LNCaP clone FGC (cell line): Measurements from ENCODE around the gene TCAP.

Experiments
- DNase-seq: peaks from one replicate; pipeline ENCODE4 v3.0.0-alpha.2; 2011; ENCODE audit warnings: low read depth
- H3K4me3 ChIP-seq: 2 replicates; pipeline ENCODE4 v1.5.1; 2011; ENCODE audit warnings: mild to moderate bottlenecking, low read depth, low read length, control low read depth
- CTCF ChIP-seq: IDR thresholded peaks from 2 replicates; pipeline ENCODE4 v1.5.1; 2012; ENCODE audit warnings: mild to moderate bottlenecking; ENCODE audit not compliant: control insufficient read depth, insufficient read depth; ENCODE audit errors: extremely low read depth

TCAP gene

DNA sequence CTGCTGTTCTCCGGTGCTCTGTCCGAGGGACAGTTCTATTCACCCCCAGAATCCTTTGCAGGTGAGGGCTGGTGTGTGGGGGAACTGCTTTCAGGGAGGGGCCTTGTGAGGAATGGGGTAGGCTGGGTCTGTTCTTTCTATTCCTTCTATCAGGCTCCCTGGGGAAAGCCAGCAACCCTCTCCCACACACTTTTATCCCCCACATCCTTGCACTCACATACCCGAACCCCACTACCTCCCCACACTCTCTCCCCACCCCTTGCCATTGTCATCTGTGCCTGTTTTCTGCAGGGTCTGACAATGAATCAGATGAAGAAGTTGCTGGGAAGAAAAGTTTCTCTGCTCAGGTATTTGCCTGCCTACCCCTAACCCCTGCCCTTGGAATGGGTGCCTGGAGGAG, 6.4 kb upstream of the TCAP start:
- H3K4me3 ChIP-seq = no peak overlapping the region
- no peak for DNase-seq
- no peak for TF ChIP-seq CTCF

GRCh38 chr17:39659279-39660010, 5.7 kb upstream of the TCAP start:
- no peak overlapping the region for H3K4me3 ChIP-seq
- no peak for DNase-seq
- TF ChIP-seq CTCF = no peak

GRCh38 chr17:39660011-39660360, 5.2 kb upstream of the TCAP start:
- DNase-seq = no peak
- TF ChIP-seq CTCF = no peak
- no peak overlapping the region for H3K4me3 ChIP-seq

- H3K4me3 ChIP-seq = no peak overlapping the region
- DNase-seq = no peak
- no peak for TF ChIP-seq CTCF
These were observed 4.5 kb upstream of the TCAP start for GRCh38 chr17:39660397-39661385.

- TF ChIP-seq CTCF = no peak
- no peak for DNase-seq
- no peak overlapping the region for H3K4me3 ChIP-seq
These were observed 3.2 kb upstream of the TCAP start for GRCh38 chr17:39661744-39662541.

DNA sequence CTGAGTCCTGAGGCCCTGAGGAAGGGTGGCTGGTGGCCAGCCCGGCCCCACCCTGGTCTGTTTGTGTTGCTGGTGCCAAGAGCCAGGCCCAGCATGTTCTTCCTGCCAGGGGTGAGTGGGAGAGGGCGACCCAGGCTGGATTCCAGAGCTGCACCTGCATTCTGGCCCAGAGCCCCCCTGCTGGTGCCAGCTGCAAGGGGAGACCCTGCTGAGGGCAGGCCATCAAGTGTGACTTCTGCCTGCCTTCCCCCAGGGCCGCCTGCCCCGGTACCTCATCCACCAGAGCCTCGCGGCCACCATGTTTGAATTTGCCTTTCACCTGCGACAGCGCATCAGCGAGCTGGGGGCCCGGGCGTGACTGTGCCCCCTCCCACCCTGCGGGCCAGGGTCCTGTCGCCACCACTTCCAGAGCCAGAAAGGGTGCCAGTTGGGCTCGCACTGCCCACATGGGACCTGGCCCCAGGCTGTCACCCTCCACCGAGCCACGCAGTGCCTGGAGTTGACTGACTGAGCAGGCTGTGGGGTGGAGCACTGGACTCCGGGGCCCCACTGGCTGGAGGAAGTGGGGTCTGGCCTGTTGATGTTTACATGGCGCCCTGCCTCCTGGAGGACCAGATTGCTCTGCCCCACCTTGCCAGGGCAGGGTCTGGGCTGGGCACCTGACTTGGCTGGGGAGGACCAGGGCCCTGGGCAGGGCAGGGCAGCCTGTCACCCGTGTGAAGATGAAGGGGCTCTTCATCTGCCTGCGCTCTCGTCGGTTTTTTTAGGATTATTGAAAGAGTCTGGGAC, 2.4 kb upstream of the TCAP start:
- no peak for DNase-seq
- H3K4me3 ChIP-seq = no peak overlapping the region
- TF ChIP-seq CTCF = no peak
